SK-N-SH (cell line): Measurements from ENCODE around the gene ATIC. TPM values are rescaled to one million over a fixed set of nuclear protein-coding genes. Genes with fewer than 3 reads are reported as not detected.
A peak's percentile ranks its signal among the peaks of the same experiment; 100 is the strongest.

ENCODE experiments used
- CTCF ChIA-PET: fragments of 300-600, 350-600 bp; formaldehyde crosslinking; extraction: SDS; loops from one replicate; lab custom pipeline; 2021; lab: Yijun Ruan, JAX
- POLR2A ChIA-PET: fragments of 350-600 bp; sonication (Branson Sonifier 250); formaldehyde crosslinking; extraction: SDS; loops from one replicate; lab custom pipeline; 2020; ENCODE audit warnings: antibody characterized with exemption, inconsistent platforms; lab: Yijun Ruan, JAX
- DNase-seq: peaks from one replicate; pipeline ENCODE4 v3.0.0; 2012
- H2AFZ ChIP-seq: fragments of 200-600 bp; sonication (generic); 2 replicates; pipeline ENCODE4 v1.8.1; 2016; ENCODE audit warnings: antibody characterized with exemption, mild to moderate bottlenecking, low read depth
- H3F3A ChIP-seq: fragments of 200-600 bp; sonication (generic); replicated peaks from 2 replicates; pipeline ENCODE3; 2016; ENCODE audit warnings: antibody characterized with exemption, mild to moderate bottlenecking; ENCODE audit not compliant: insufficient read depth
- H3K27ac ChIP-seq, 2 experiments: fragments of 200-500 bp in 1 of 2; fragments of 200-600 bp in 1 of 2; sonication (Bioruptor generic) in 1 of 2; sonication (generic), shearing (Covaris generic) in 1 of 2; 2 replicates each; pipeline versions ENCODE4 v1.5.1 to v1.6.1; 2014 to 2016; ENCODE audit warnings: low read depth in 2 of 2, inconsistent platforms in 1 of 2, low read length in 1 of 2, mild to moderate bottlenecking in 1 of 2, mixed read lengths in 1 of 2
- H3K27me3 ChIP-seq: fragments of 200-600 bp; sonication (generic), shearing (Covaris generic); 2 replicates; pipeline ENCODE4 v1.6.1; 2016; ENCODE audit warnings: mixed run types; ENCODE audit not compliant: insufficient read depth
- H3K36me3 ChIP-seq, 2 experiments: fragments of 200-500 bp in 1 of 2; fragments of 200-600 bp in 1 of 2; sonication (Bioruptor generic) in 1 of 2; sonication (generic) in 1 of 2; replicated peaks in 1 of 2; 2 replicates each; pipeline versions ENCODE3 to v1.5.1; 2014 to 2016; ENCODE audit warnings: low read length in 1 of 2, mild to moderate bottlenecking in 1 of 2; ENCODE audit not compliant: insufficient read depth in 2 of 2, control insufficient read depth in 1 of 2
- H3K4me1 ChIP-seq, 2 experiments: fragments of 200-500 bp in 1 of 2; fragments of 200-600 bp in 1 of 2; sonication (Bioruptor generic) in 1 of 2; sonication (generic), shearing (Covaris generic) in 1 of 2; 2 replicates each; pipeline versions ENCODE4 v1.5.1 to v1.6.1; 2014 to 2016; ENCODE audit warnings: low read depth in 1 of 2, low read length in 1 of 2, mixed run types in 1 of 2; ENCODE audit not compliant: insufficient read depth in 2 of 2, control insufficient read depth in 1 of 2
- H3K4me2 ChIP-seq: fragments of 200-600 bp; sonication (generic), shearing (Covaris generic); 2 replicates; pipeline ENCODE4 v1.6.1; 2017; ENCODE audit warnings: mixed run types
- H3K4me3 ChIP-seq, 2 experiments: fragments of 200-500 bp in 1 of 2; fragments of 200-600 bp in 1 of 2; sonication (Bioruptor generic) in 1 of 2; sonication (generic), shearing (Covaris generic) in 1 of 2; 2 replicates each; pipeline versions ENCODE4 v1.5.1 to v1.8.1; 2014 to 2016; ENCODE audit warnings: low read depth in 2 of 2, inconsistent platforms in 1 of 2, low read length in 1 of 2, mild to moderate bottlenecking in 1 of 2, mixed read lengths in 1 of 2, moderate library complexity in 1 of 2
- H3K79me2 ChIP-seq: fragments of 200-600 bp; sonication (generic); 2 replicates; pipeline ENCODE4 v1.8.1; 2017; ENCODE audit warnings: mild to moderate bottlenecking; ENCODE audit not compliant: insufficient read depth
- H3K9ac ChIP-seq: fragments of 200-600 bp; sonication (generic); 2 replicates; pipeline ENCODE4 v1.6.1; 2017; ENCODE audit warnings: mixed run types
- H3K9me2 ChIP-seq: fragments of 200-600 bp; sonication (generic); 2 replicates; pipeline ENCODE4 v1.6.1; 2017; ENCODE audit warnings: mixed run types
- H3K9me3 ChIP-seq: fragments of 200-600 bp; sonication (generic); 2 replicates; pipeline ENCODE4 v1.6.1; 2017; ENCODE audit warnings: mixed run types, mild to moderate bottlenecking, moderate library complexity
- H4K20me1 ChIP-seq: fragments of 200-600 bp; sonication (generic); 2 replicates; pipeline ENCODE4 v1.6.1; 2017; ENCODE audit warnings: mild to moderate bottlenecking, mixed run types; ENCODE audit not compliant: insufficient read depth
- CHD2 ChIP-seq: fragments of 150-350 bp; IDR thresholded peaks from 2 replicates; pipeline ENCODE4 v1.6.1; 2018; ENCODE audit warnings: low read length; ENCODE audit not compliant: partially characterized antibody
- FOSL2 ChIP-seq: IDR thresholded peaks from 2 replicates; pipeline ENCODE4 v1.4.0; 2012; ENCODE audit warnings: low read depth, mild to moderate bottlenecking, moderate library complexity, borderline replicate concordance
- FOXJ3 ChIP-seq: sonication (generic); formaldehyde crosslinking; IDR thresholded peaks from 2 replicates; pipeline ENCODE4 v1.5.1; 2020; ENCODE audit warnings: mild to moderate bottlenecking, missing genetic modification reagents
- GABPA ChIP-seq: IDR thresholded peaks from 2 replicates; pipeline ENCODE4 v1.4.0; 2012; ENCODE audit warnings: low read depth, mild to moderate bottlenecking
- JUND ChIP-seq: IDR thresholded peaks from 2 replicates; pipeline ENCODE4 v1.4.0; 2012
- NRF1 ChIP-seq: IDR thresholded peaks from 2 replicates; pipeline ENCODE4 v1.6.1; 2012; ENCODE audit warnings: low read depth, mild to moderate bottlenecking, low read length
- RCOR1 ChIP-seq: fragments of 150-350 bp; IDR thresholded peaks from 2 replicates; pipeline ENCODE4 v1.6.1; 2017; ENCODE audit warnings: antibody characterized with exemption, low read length
- REST ChIP-seq: IDR thresholded peaks from 2 replicates; pipeline ENCODE4 v1.6.1; 2012; ENCODE audit warnings: mild to moderate bottlenecking, low read depth, low read length, moderate library complexity
- RFX5 ChIP-seq: IDR thresholded peaks from 2 replicates; pipeline ENCODE4 v1.6.1; 2012; ENCODE audit warnings: mild to moderate bottlenecking, improper control_type of control experiment, low read length
- RXRA ChIP-seq: IDR thresholded peaks from 2 replicates; pipeline ENCODE4 v1.4.0; 2012; ENCODE audit warnings: low read depth, mild to moderate bottlenecking, borderline replicate concordance
- SIN3A ChIP-seq: IDR thresholded peaks from 2 replicates; pipeline ENCODE4 v1.6.1; 2012; ENCODE audit warnings: low read depth, mild to moderate bottlenecking, low read length, moderate library complexity, borderline replicate concordance
- SMC3 ChIP-seq: IDR thresholded peaks from 2 replicates; pipeline ENCODE4 v1.6.1; 2012; ENCODE audit warnings: low read depth, low read length, improper control_type of control experiment
- TEAD4 ChIP-seq: IDR thresholded peaks from 2 replicates; pipeline ENCODE4 v1.4.0; 2012; ENCODE audit warnings: mild to moderate bottlenecking, borderline replicate concordance; ENCODE audit not compliant: insufficient read depth
- USF2 ChIP-seq: fragments of 150-350 bp; IDR thresholded peaks from 2 replicates; pipeline ENCODE4 v1.6.1; 2017; ENCODE audit warnings: antibody characterized with exemption, low read length, low read depth, borderline replicate concordance
- WGBS: methylation state at CpG from one replicate; pipeline ENCODE4 v1.1.6; 2017; ENCODE audit warnings: low lambda C conversion rate; 5-methylcytosine and 5-hydroxymethylcytosine counted together
- polyA plus RNA-seq, 3 experiments: library from polyadenylated mRNA; depleted of rRNA; stranded (reverse); fragments of >200 nt; gene quantifications; 2 replicates each; pipeline ENCODE4 v1.2.3, GENCODE V29; 2012
- TF ChIP-seq, protein P1 (sequence below): IDR thresholded peaks from 2 replicates; pipeline ENCODE4 v1.4.0; 2012; ENCODE audit warnings: low read depth, borderline replicate concordance
- TF ChIP-seq, protein P2 (sequence below): fragments of 150-350 bp; IDR thresholded peaks from 2 replicates; pipeline ENCODE4 v1.6.1; 2016; ENCODE audit warnings: mild to moderate bottlenecking, low read depth, low read length

Gene ATIC
- polyA plus RNA-seq, 1 of the 3 experiments (the other 2 are of a cell fraction), result 108 TPM

DNA sequence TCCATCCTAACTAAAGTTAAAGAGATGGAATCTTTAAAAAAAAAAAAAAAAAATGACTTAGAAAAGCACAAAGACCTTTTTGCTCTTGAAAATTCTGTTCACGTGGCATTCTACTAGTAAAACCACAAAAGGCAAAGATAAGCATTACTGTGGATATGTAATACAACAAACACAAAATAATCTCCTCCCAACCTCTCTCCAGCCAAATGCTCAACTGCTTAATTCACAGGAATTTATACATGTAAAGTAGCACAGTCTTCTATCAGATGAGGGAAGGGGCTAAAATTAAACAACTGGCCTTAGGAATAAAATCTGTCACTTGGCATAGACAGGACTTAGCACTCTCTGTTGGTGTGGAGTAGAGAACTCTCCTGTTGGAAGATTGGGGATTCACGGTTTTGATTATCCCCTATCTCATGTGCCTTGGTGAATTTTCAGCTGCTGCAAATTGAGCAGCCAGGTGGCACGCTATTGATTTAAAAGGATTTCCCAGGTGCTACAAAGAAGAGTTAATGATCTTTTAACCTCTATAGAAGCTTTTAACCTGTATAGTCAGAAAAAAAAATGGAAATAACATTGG, 57.4 kb downstream of the ATIC start:
- no peak overlapping the region for H3K9ac ChIP-seq
- H3K27ac ChIP-seq, result peak overlapping the region in 1 of 2 experiments; percentile 57; a peak in 1 of 4 replicates
- H2AFZ ChIP-seq, result no peak overlapping the region
- WGBS, result 100% methylated on average over 3 of the region's 3 CpGs
- no peak for DNase-seq
- peaks cover 85% of the 10 kb centered on the region for H4K20me1 ChIP-seq
- H3K4me3 ChIP-seq, result no peak overlapping the region
- TF ChIP-seq NRF1 (no peak), CHD2 (no peak), SIN3A (no peak), FOSL2 (no peak), SMC3 (no peak)
- TF ChIP-seq, protein P1, sequence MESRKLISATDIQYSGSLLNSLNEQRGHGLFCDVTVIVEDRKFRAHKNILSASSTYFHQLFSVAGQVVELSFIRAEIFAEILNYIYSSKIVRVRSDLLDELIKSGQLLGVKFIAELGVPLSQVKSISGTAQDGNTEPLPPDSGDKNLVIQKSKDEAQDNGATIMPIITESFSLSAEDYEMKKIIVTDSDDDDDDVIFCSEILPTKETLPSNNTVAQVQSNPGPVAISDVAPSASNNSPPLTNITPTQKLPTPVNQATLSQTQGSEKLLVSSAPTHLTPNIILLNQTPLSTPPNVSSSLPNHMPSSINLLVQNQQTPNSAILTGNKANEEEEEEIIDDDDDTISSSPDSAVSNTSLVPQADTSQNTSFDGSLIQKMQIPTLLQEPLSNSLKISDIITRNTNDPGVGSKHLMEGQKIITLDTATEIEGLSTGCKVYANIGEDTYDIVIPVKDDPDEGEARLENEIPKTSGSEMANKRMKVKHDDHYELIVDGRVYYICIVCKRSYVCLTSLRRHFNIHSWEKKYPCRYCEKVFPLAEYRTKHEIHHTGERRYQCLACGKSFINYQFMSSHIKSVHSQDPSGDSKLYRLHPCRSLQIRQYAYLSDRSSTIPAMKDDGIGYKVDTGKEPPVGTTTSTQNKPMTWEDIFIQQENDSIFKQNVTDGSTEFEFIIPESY, result no peak
- TF ChIP-seq, all 33 proteins: peak for 0
- ChIA-PET POLR2A (no interaction called here), CTCF (interaction anchor here (0.7 kb wide), 1 partner anchor 543 kb away, joined by 4 read pairs; no protein-coding TSS in a partner anchor)
- no peaks in the 10 kb centered on the region for H3K9me3 ChIP-seq
- H3K79me2 ChIP-seq, result peaks cover 42% of the 10 kb centered on the region
- H3K36me3 ChIP-seq, result peaks cover 72 to 96% of the 10 kb centered on the region in 2 experiments
- no peak overlapping the region for H3K4me2 ChIP-seq
- H3K4me1 ChIP-seq, result no peaks in the 10 kb centered on the region; a peak in 2 of 4 replicates
- no peaks in the 10 kb centered on the region for H3K27me3 ChIP-seq
- no peaks in the 10 kb centered on the region for H3K9me2 ChIP-seq
- peaks cover 99% of the 10 kb centered on the region for H3F3A ChIP-seq

- H3K36me3 ChIP-seq, result peaks cover 71 to 96% of the 10 kb centered on the region in 2 experiments
- POLR2A ChIA-PET, result no interaction called here
- H4K20me1 ChIP-seq, result peaks cover 80% of the 10 kb centered on the region
- H3F3A ChIP-seq, result peaks cover 99% of the 10 kb centered on the region
- CTCF ChIA-PET, result no interaction called here
- peak overlapping the region in 1 of 2 experiments; percentile 57; a peak in 2 of 4 replicates for H3K27ac ChIP-seq
- peaks cover 47% of the 10 kb centered on the region for H3K79me2 ChIP-seq
- no peaks in the 10 kb centered on the region; a peak in 1 of 4 replicates for H3K4me1 ChIP-seq
- no peak overlapping the region for H2AFZ ChIP-seq
- H3K4me2 ChIP-seq, result no peak overlapping the region
- 89% methylated on average over 13 of the region's 14 CpGs for WGBS
- no peaks in the 10 kb centered on the region for H3K27me3 ChIP-seq
- no peak for DNase-seq
- no peak overlapping the region for H3K4me3 ChIP-seq
- H3K9me3 ChIP-seq, result no peaks in the 10 kb centered on the region
- no peak overlapping the region for H3K9ac ChIP-seq
- H3K9me2 ChIP-seq, result no peaks in the 10 kb centered on the region
- TF ChIP-seq, protein P2, sequence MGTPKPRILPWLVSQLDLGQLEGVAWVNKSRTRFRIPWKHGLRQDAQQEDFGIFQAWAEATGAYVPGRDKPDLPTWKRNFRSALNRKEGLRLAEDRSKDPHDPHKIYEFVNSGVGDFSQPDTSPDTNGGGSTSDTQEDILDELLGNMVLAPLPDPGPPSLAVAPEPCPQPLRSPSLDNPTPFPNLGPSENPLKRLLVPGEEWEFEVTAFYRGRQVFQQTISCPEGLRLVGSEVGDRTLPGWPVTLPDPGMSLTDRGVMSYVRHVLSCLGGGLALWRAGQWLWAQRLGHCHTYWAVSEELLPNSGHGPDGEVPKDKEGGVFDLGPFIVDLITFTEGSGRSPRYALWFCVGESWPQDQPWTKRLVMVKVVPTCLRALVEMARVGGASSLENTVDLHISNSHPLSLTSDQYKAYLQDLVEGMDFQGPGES, result no peak
- TF ChIP-seq SMC3 (no peak), RFX5 (no peak), RXRA (no peak), RCOR1 (no peak), FOXJ3 (CRISPR knock-in tag) (no peak), REST (no peak), GABPA (no peak), FOSL2 (no peak), CHD2 (no peak), TEAD4 (no peak), JUND (no peak), USF2 (no peak)
These were observed 58.5 kb downstream of the ATIC start for GRCh38 chr2:215370112-215370965.
